ENCODE measurements around the gene RAD9A.

DNA sequence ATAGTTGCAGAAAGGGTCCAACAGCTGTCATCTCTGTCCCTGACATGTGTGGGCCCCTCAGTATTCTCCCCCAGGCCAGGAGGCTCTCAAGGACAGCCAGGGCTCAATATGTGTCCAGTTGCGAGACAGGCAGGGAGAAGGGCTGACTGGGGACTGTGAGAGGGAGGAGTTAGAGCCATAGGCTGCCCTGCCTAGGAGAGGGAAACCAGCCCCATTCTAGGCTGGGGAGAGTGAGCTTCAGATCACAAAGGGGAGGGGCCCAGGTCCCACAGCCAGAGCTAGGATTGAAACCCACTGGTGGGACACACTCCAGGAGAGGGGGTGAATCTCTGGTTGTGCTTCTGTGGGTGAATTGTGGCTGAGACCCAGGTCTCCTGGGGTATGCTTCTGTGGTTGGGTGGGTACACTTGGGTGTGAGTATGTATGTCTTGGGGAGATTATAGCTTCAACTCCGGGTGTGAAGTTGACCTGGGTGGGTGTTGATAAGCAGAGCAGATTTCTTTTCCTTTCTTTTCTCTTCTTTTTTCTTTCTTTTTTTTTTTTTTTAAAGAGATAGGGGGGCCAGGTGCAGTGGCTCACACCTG is 21.6 kb downstream of the RAD9A start:
- TF ChIP-seq, protein P1, sequence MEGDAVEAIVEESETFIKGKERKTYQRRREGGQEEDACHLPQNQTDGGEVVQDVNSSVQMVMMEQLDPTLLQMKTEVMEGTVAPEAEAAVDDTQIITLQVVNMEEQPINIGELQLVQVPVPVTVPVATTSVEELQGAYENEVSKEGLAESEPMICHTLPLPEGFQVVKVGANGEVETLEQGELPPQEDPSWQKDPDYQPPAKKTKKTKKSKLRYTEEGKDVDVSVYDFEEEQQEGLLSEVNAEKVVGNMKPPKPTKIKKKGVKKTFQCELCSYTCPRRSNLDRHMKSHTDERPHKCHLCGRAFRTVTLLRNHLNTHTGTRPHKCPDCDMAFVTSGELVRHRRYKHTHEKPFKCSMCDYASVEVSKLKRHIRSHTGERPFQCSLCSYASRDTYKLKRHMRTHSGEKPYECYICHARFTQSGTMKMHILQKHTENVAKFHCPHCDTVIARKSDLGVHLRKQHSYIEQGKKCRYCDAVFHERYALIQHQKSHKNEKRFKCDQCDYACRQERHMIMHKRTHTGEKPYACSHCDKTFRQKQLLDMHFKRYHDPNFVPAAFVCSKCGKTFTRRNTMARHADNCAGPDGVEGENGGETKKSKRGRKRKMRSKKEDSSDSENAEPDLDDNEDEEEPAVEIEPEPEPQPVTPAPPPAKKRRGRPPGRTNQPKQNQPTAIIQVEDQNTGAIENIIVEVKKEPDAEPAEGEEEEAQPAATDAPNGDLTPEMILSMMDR (IDR thresholded peaks at IDR 0.05): no peak
- TF ChIP-seq POLR2AphosphoS5 (IDR thresholded peaks at IDR 0.05) (no peak), POLR2A (IDR thresholded peaks at IDR 0.05) (no peak)

All from prostate gland (tissue), 2 donors.